GM23338 (cell line): Measurements from ENCODE around the gene KIF2C. TPM values are rescaled to one million over a fixed set of nuclear protein-coding genes. Genes with fewer than 3 reads are reported as not detected.

Experiments
- ATAC-seq: fragments of 200-7000 bp; cut with Tn5 transposase; 3 replicates; pipeline ENCODE4 v1.9.1; 2020
- DNase-seq: peaks from one replicate; pipeline ENCODE4 v3.0.0-alpha.2; 2015; ENCODE audit warnings: low spot score
- H2AFZ ChIP-seq: fragments of 200-600 bp; sonication (generic); 2 replicates; pipeline ENCODE4 v1.8.0; 2016; ENCODE audit warnings: antibody characterized with exemption, mild to moderate bottlenecking, moderate library complexity
- H3F3A ChIP-seq: fragments of 200-600 bp; sonication (generic); replicated peaks from 2 replicates; pipeline ENCODE4 v1.8.0; 2017; ENCODE audit warnings: antibody characterized with exemption, mixed run types, low read depth
- H3K27ac ChIP-seq: fragments of 200-600 bp; sonication (generic); 2 replicates; pipeline ENCODE4 v1.6.1; 2016; ENCODE audit warnings: low read depth
- H3K27me3 ChIP-seq: fragments of 200-600 bp; sonication (generic); 2 replicates; pipeline ENCODE4 v1.8.0; 2016; ENCODE audit warnings: mild to moderate bottlenecking, mixed run types, moderate library complexity; ENCODE audit not compliant: insufficient read depth
- H3K36me3 ChIP-seq: fragments of 200-600 bp; sonication (generic); 2 replicates; pipeline ENCODE4 v1.8.0; 2016; ENCODE audit warnings: mild to moderate bottlenecking; ENCODE audit not compliant: insufficient read depth
- H3K4me1 ChIP-seq: fragments of 200-600 bp; sonication (generic); 2 replicates; pipeline ENCODE4 v1.8.0; 2016; ENCODE audit warnings: mild to moderate bottlenecking, moderate library complexity; ENCODE audit not compliant: insufficient read depth
- H3K4me2 ChIP-seq: fragments of 200-600 bp; sonication (generic); 2 replicates; pipeline ENCODE4 v1.7.1; 2017; ENCODE audit warnings: mixed run types
- H3K4me3 ChIP-seq: fragments of 200-600 bp; sonication (generic); 2 replicates; pipeline ENCODE4 v1.6.1; 2016; ENCODE audit warnings: mixed run types
- H3K79me2 ChIP-seq: fragments of 200-600 bp; sonication (generic); replicated peaks from 2 replicates; pipeline ENCODE4 v1.8.0; 2017; ENCODE audit warnings: mild to moderate bottlenecking; ENCODE audit not compliant: insufficient read depth
- H3K9me2 ChIP-seq: fragments of 200-600 bp; sonication (generic); 2 replicates; pipeline ENCODE4 v1.8.0; 2017; ENCODE audit not compliant: insufficient read depth
- H4K20me1 ChIP-seq: fragments of 200-600 bp; sonication (generic); replicated peaks from 2 replicates; pipeline ENCODE4 v1.8.0; 2017; ENCODE audit warnings: mild to moderate bottlenecking; ENCODE audit not compliant: insufficient read depth
- H3K27ac Mint-ChIP-seq: 2 replicates; pipeline ENCODE4 v1.8.0; 2020; ENCODE audit warnings: inconsistent platforms, mild to moderate bottlenecking, moderate library complexity, mixed read lengths
- H3K27me3 Mint-ChIP-seq: 3 replicates; pipeline ENCODE4 v1.8.0; 2022; ENCODE audit warnings: low read depth, mild to moderate bottlenecking, moderate library complexity, mixed read lengths, inconsistent platforms; ENCODE audit not compliant: insufficient read depth, poor library complexity
- H3K36me3 Mint-ChIP-seq: 3 replicates; pipeline ENCODE4 v1.8.0; 2021; ENCODE audit warnings: low read depth, mild to moderate bottlenecking, inconsistent platforms, moderate library complexity, mixed read lengths
- H3K4me1 Mint-ChIP-seq: 3 replicates; pipeline ENCODE4 v1.8.0; 2020; ENCODE audit warnings: mild to moderate bottlenecking, inconsistent platforms, mixed read lengths
- H3K4me3 Mint-ChIP-seq: 3 replicates; pipeline ENCODE4 v1.8.0; 2021; ENCODE audit warnings: moderate library complexity, mild to moderate bottlenecking, inconsistent platforms, mixed read lengths
- H3K9me3 Mint-ChIP-seq: 3 replicates; pipeline ENCODE4 v1.8.0; 2020; ENCODE audit warnings: moderate library complexity, mild to moderate bottlenecking, inconsistent platforms, mixed read lengths
- CREB1 ChIP-seq: fragments of 250-450 bp; sonication (Bioruptor Pico); IDR thresholded peaks from 2 replicates; pipeline ENCODE4 v1.5.0; 2020; ENCODE audit warnings: low read depth, mild to moderate bottlenecking, moderate library complexity
- EZH2 ChIP-seq: fragments of 200-600 bp; sonication (generic); IDR thresholded peaks from one replicate; pipeline ENCODE4 v1.8.0; 2017; ENCODE audit warnings: antibody characterized with exemption, mild to moderate bottlenecking, low read depth; ENCODE audit not compliant: unreplicated experiment
- EZH2phosphoT487 ChIP-seq: fragments of 200-600 bp; sonication (generic); IDR thresholded peaks from one replicate; pipeline ENCODE4 v1.8.1; 2018; ENCODE audit warnings: antibody characterized with exemption; ENCODE audit not compliant: unreplicated experiment
- JUNB ChIP-seq: IDR thresholded peaks from one replicate; pipeline ENCODE4 v1.6.1; 2016; ENCODE audit warnings: antibody characterized with exemption; ENCODE audit not compliant: unreplicated experiment
- NANOG ChIP-seq: IDR thresholded peaks from 2 replicates; pipeline ENCODE4 v1.6.1; 2016; ENCODE audit warnings: antibody characterized with exemption, borderline replicate concordance
- STAT1 ChIP-seq: IDR thresholded peaks from one replicate; pipeline ENCODE4 v1.6.1; 2016; ENCODE audit warnings: antibody characterized with exemption; ENCODE audit not compliant: unreplicated experiment
- ZNF114 ChIP-seq: fragments of 250-450 bp; sonication (Bioruptor Pico); IDR thresholded peaks from 2 replicates; pipeline ENCODE4 v1.5.0; 2020; ENCODE audit warnings: mild to moderate bottlenecking, moderate library complexity
- ZNF331 ChIP-seq: fragments of 250-450 bp; sonication (Bioruptor Pico); IDR thresholded peaks from 2 replicates; pipeline ENCODE4 v1.5.0; 2020; ENCODE audit warnings: low read depth, mild to moderate bottlenecking, moderate library complexity
- polyA plus RNA-seq: library from polyadenylated mRNA; unstranded; fragments of >200 nt; fragmentation: Nextera tagmentation; extraction: Ambion mirVana; gene quantifications from 2 replicates; pipeline ENCODE4 v1.2.1, GENCODE V29; 2016
- total RNA-seq: library from RNA; depleted of rRNA; stranded (reverse); fragments of >200 nt; shearing (Covaris generic); gene quantifications from 2 replicates; pipeline ENCODE4 v1.2.3, GENCODE V29; 2014
- TF ChIP-seq, protein P1 (sequence below): IDR thresholded peaks from one replicate; pipeline ENCODE4 v1.6.1; 2018; ENCODE audit warnings: antibody characterized with exemption; ENCODE audit not compliant: unreplicated experiment
- TF ChIP-seq, protein P2 (sequence below), 2 experiments: fragments of 200-600 bp in 1 of 2; sonication (generic) in 1 of 2; conservative IDR thresholded peaks; 2 replicates each; pipeline versions ENCODE4 v1.5.1 to v1.6.1; 2016 to 2017; ENCODE audit warnings: antibody characterized with exemption in 2 of 2, low read depth in 2 of 2, mild to moderate bottlenecking in 2 of 2, moderate library complexity in 1 of 2
- TF ChIP-seq, protein P3 (sequence below): fragments of 250-450 bp; sonication (Bioruptor Pico); IDR thresholded peaks from 2 replicates; pipeline ENCODE4 v1.5.0; 2020; ENCODE audit warnings: mild to moderate bottlenecking, moderate library complexity
- TF ChIP-seq, protein P4 (sequence below): IDR thresholded peaks from 2 replicates; pipeline ENCODE4 v1.6.1; 2016; ENCODE audit warnings: antibody characterized with exemption

Gene KIF2C
- total and polyA plus RNA-seq, 2 experiments from 2014 or later: 38.0 to 62.9 TPM

DNA sequence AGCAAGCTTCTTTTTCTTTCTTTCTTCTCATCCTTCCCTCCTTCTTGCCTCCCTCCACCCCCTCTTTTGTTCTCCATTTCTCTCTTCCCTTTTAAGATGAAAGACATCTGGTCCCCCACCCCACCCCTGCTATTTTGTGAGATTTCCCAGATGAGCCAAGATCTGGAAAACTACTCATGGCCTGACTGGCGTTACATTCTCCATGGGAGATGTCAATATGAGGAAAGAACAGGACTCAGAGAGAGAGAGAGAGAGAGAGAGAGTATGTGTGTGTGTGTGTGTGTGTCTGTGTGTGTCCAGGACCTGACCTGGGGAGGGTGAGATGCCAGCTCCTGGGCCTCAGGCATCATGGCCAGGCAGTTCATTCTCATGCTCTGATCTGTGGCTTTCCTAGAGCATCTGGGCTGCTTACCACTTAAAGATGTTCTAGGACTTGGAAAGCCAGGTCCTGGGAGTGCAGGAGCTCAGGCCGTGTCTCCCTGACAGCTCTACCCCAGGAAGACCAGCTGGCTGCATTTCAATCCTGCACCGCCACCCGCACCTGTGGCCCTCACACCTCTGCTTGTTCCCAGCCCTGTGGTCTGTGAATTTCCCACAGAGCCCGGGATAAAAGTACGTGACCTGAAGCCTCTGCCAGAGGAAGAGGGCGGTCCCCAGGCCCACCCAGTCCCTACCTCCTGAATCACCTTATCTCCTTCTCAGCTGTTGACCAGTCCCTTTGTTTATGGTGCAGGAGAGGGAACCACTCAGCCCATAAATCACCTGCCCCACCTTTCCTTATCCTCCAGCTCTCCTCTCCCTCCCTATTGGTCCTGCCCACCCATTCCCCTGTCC is 51.5 kb downstream of the KIF2C start:
- H3K27ac Mint-ChIP-seq: no peak overlapping the region
- H3K27me3 Mint-ChIP-seq: peaks cover 8% of the 10 kb centered on the region
- H3K27ac ChIP-seq: no peak overlapping the region
- no peak overlapping the region for H2AFZ ChIP-seq
- no peaks in the 10 kb centered on the region for H3K27me3 ChIP-seq
- ATAC-seq (no peak), DNase-seq (no peak)
- H3K4me1 ChIP-seq: peaks cover 7% of the 10 kb centered on the region; the same call in 1 of the 2 replicates
- TF ChIP-seq JUNB: no peak
- TF ChIP-seq, protein P1, sequence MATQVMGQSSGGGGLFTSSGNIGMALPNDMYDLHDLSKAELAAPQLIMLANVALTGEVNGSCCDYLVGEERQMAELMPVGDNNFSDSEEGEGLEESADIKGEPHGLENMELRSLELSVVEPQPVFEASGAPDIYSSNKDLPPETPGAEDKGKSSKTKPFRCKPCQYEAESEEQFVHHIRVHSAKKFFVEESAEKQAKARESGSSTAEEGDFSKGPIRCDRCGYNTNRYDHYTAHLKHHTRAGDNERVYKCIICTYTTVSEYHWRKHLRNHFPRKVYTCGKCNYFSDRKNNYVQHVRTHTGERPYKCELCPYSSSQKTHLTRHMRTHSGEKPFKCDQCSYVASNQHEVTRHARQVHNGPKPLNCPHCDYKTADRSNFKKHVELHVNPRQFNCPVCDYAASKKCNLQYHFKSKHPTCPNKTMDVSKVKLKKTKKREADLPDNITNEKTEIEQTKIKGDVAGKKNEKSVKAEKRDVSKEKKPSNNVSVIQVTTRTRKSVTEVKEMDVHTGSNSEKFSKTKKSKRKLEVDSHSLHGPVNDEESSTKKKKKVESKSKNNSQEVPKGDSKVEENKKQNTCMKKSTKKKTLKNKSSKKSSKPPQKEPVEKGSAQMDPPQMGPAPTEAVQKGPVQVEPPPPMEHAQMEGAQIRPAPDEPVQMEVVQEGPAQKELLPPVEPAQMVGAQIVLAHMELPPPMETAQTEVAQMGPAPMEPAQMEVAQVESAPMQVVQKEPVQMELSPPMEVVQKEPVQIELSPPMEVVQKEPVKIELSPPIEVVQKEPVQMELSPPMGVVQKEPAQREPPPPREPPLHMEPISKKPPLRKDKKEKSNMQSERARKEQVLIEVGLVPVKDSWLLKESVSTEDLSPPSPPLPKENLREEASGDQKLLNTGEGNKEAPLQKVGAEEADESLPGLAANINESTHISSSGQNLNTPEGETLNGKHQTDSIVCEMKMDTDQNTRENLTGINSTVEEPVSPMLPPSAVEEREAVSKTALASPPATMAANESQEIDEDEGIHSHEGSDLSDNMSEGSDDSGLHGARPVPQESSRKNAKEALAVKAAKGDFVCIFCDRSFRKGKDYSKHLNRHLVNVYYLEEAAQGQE: no peak
- TF ChIP-seq, protein P2, sequence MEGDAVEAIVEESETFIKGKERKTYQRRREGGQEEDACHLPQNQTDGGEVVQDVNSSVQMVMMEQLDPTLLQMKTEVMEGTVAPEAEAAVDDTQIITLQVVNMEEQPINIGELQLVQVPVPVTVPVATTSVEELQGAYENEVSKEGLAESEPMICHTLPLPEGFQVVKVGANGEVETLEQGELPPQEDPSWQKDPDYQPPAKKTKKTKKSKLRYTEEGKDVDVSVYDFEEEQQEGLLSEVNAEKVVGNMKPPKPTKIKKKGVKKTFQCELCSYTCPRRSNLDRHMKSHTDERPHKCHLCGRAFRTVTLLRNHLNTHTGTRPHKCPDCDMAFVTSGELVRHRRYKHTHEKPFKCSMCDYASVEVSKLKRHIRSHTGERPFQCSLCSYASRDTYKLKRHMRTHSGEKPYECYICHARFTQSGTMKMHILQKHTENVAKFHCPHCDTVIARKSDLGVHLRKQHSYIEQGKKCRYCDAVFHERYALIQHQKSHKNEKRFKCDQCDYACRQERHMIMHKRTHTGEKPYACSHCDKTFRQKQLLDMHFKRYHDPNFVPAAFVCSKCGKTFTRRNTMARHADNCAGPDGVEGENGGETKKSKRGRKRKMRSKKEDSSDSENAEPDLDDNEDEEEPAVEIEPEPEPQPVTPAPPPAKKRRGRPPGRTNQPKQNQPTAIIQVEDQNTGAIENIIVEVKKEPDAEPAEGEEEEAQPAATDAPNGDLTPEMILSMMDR (conservative IDR thresholded peaks at IDR 0.05; ENCODE audit: low read depth in 2 of 2): no peak
- TF ChIP-seq, protein P3, sequence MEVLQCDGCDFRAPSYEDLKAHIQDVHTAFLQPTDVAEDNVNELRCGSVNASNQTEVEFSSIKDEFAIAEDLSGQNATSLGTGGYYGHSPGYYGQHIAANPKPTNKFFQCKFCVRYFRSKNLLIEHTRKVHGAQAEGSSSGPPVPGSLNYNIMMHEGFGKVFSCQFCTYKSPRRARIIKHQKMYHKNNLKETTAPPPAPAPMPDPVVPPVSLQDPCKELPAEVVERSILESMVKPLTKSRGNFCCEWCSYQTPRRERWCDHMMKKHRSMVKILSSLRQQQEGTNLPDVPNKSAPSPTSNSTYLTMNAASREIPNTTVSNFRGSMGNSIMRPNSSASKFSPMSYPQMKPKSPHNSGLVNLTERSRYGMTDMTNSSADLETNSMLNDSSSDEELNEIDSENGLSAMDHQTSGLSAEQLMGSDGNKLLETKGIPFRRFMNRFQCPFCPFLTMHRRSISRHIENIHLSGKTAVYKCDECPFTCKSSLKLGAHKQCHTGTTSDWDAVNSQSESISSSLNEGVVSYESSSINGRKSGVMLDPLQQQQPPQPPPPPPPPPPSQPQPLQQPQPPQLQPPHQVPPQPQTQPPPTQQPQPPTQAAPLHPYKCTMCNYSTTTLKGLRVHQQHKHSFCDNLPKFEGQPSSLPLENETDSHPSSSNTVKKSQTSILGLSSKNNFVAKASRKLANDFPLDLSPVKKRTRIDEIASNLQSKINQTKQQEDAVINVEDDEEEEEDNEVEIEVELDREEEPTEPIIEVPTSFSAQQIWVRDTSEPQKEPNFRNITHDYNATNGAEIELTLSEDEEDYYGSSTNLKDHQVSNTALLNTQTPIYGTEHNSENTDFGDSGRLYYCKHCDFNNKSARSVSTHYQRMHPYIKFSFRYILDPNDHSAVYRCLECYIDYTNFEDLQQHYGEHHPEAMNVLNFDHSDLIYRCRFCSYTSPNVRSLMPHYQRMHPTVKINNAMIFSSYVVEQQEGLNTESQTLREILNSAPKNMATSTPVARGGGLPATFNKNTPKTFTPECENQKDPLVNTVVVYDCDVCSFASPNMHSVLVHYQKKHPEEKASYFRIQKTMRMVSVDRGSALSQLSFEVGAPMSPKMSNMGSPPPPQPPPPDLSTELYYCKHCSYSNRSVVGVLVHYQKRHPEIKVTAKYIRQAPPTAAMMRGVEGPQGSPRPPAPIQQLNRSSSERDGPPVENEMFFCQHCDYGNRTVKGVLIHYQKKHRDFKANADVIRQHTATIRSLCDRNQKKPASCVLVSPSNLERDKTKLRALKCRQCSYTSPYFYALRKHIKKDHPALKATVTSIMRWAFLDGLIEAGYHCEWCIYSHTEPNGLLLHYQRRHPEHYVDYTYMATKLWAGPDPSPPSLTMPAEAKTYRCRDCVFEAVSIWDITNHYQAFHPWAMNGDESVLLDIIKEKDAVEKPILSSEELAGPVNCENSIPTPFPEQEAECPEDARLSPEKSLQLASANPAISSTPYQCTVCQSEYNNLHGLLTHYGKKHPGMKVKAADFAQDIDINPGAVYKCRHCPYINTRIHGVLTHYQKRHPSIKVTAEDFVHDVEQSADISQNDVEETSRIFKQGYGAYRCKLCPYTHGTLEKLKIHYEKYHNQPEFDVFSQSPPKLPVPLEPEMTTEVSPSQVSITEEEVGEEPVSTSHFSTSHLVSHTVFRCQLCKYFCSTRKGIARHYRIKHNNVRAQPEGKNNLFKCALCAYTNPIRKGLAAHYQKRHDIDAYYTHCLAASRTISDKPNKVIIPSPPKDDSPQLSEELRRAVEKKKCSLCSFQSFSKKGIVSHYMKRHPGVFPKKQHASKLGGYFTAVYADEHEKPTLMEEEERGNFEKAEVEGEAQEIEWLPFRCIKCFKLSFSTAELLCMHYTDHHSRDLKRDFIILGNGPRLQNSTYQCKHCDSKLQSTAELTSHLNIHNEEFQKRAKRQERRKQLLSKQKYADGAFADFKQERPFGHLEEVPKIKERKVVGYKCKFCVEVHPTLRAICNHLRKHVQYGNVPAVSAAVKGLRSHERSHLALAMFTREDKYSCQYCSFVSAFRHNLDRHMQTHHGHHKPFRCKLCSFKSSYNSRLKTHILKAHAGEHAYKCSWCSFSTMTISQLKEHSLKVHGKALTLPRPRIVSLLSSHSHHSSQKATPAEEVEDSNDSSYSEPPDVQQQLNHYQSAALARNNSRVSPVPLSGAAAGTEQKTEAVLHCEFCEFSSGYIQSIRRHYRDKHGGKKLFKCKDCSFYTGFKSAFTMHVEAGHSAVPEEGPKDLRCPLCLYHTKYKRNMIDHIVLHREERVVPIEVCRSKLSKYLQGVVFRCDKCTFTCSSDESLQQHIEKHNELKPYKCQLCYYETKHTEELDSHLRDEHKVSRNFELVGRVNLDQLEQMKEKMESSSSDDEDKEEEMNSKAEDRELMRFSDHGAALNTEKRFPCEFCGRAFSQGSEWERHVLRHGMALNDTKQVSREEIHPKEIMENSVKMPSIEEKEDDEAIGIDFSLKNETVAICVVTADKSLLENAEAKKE (CRISPR knock-in tag): no peak
- no peak for TF ChIP-seq ZNF114 (CRISPR knock-in tag)
- no peak for TF ChIP-seq CREB1 (CRISPR knock-in tag)
- TF ChIP-seq EZH2phosphoT487: no peak
- TF ChIP-seq STAT1: no peak
- TF ChIP-seq, protein P4, sequence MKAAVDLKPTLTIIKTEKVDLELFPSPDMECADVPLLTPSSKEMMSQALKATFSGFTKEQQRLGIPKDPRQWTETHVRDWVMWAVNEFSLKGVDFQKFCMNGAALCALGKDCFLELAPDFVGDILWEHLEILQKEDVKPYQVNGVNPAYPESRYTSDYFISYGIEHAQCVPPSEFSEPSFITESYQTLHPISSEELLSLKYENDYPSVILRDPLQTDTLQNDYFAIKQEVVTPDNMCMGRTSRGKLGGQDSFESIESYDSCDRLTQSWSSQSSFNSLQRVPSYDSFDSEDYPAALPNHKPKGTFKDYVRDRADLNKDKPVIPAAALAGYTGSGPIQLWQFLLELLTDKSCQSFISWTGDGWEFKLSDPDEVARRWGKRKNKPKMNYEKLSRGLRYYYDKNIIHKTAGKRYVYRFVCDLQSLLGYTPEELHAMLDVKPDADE: no peak
- no peak for TF ChIP-seq ZNF331 (CRISPR knock-in tag)
- no peak for TF ChIP-seq EZH2
- no peak for TF ChIP-seq NANOG
- peaks cover 17% of the 10 kb centered on the region for H3K4me1 Mint-ChIP-seq
- H3K4me3 Mint-ChIP-seq: no peak overlapping the region; the same call in 2 of the 3 replicates
- no peaks in the 10 kb centered on the region for H3K9me2 ChIP-seq
- H3F3A ChIP-seq: no peaks in the 10 kb centered on the region; the same call in none of the 2 replicates
- no peaks in the 10 kb centered on the region for H3K36me3 ChIP-seq
- no peaks in the 10 kb centered on the region for H4K20me1 ChIP-seq
- no peak overlapping the region for H3K4me3 ChIP-seq
- H3K79me2 ChIP-seq: no peaks in the 10 kb centered on the region
- no peaks in the 10 kb centered on the region; the same call in 2 of the 3 replicates for H3K9me3 Mint-ChIP-seq
- H3K4me2 ChIP-seq: no peak overlapping the region
- no peaks in the 10 kb centered on the region for H3K36me3 Mint-ChIP-seq
